Right kidney (tissue), 1 donor: Measurements from ENCODE around the gene PLN.

Source experiments
- DNase-seq: peaks from one replicate; pipeline ENCODE4 v3.0.0-alpha.2; 2016

PLN gene

DNA sequence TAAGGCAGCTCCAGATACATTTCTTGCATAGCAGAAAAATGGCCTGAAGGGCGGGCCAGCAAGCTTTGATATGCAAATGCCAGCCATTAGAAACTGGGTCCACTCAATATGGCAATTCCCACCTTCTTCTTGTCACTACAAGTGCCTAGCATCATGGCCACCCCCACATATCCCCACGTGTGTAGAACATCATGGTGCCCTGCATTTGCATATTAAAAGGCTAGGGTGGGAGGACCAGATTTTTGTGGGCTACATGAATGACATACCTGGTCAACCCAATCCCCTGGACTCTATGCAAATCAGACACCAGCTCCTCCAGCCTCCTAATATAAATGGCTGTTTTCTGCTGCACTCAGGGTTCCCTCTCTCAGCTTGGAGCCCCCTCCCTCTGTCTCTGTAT lies 31.7 kb downstream of the PLN start:
- no peak for DNase-seq

DNA sequence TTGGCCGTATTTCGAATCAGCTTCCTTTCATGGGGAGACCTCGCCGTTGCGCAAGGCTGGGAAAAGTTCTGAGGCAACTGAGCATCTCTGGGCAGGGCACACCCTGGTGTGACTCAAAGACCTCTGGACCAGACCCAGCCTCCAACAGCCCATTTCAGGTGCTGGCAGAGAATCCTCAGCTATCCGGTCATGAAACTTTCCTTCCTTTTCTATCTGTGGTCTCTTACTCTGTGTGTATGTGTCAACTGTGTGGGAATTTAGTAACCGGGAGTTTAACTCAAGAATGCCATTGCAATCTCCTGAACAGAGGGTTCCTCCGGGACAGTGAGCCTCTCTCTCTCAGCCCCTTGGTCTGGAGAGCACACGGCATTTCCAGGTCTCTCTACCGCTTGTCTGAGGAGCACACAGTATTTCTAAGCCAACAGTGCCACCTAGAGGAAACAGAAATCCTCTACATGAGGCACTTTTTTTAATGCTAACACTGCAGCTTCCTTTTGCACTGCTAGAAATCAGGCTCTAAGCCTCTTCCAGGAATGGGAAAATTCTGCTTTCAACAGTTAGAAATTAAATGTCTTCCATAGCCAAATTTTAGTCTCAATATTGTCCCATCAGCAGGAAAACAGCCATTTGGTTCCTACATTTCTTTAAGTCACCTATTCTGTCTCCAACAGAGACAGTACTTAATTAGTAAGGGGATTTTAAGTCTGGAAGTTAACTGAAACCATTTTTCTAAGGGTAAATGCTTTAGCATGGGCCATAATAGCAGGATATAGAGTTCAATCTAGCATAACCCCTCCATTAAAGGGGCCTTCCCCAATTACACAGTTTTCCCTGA lies 32.7 kb downstream of the PLN start:
- DNase-seq, result no peak

DNA sequence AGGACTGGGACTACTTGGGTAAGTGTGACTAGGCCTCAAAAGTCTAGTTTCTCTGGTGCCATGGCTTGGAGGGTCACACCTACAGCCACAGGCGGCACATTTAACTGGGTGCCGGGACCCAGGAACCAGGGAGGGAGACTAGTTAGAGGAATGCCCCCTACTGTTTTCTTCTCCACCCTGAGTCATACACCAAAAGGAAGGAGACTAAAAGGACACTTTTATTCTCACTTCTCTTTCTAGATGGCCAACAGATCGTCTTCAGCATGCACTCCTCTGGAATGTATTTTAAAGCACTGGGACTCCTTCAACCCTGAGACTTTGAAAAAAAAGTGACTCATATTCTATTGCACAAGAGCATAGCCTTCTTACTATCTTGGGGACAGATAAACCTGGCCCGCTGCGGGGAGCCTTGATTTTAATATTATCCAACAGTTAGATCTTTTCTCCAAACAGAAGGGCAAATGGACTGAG lies 33.4 kb downstream of the PLN start:
- no peak for DNase-seq

DNA sequence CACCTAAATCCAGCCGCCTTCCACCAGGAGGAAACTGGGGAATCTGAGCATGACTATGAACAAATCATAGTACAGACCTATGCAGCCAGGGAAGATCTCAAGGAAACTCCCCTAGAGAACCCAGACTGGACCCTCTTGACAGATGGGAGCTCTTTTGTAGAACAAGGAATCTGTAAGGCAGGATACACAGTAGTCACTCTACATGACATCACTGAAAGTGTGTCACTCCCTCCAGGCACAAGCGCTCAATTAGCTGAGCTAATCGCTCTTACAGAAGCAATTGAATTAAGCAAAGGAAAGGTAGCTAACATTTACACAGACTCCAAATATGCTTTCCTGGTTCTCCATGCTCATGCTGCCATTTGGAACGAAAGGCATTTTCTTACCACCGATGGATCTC lies 36.8 kb downstream of the PLN start:
- DNase-seq, result no peak

DNA sequence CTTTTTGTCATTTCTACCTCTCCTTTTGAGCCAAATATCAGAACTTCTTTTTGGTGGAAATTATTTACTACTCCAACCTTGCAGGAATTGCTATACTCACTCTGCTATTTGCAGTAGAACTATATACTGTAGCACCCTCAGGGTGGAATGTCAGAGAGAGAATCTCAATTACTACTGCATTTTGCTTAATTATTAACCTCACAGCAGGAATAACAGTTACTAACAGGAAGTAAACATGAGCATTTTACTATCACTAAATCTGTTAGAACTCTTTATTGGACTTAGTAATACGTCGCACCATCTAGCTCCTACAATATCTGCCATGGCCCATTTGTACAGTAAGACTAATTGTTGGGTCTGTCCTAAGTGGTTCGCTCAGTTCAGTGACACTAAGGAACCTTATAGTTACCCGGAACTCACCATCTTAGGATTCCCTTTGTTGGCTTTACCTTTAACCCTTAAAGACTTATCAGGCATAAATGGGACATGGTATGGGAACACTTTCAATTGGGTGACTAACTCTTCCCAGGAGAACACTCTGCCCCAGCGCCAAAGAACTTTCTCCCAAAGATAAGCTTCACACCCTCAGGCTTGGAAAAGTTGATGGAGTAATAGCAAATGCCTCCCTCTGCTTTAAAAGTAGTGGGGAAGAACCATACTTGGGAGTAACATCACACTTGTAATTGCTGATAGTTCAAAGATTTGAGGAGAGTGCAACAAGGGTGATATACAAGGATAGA lies 38.8 kb downstream of the PLN start:
- no peak for DNase-seq

DNA sequence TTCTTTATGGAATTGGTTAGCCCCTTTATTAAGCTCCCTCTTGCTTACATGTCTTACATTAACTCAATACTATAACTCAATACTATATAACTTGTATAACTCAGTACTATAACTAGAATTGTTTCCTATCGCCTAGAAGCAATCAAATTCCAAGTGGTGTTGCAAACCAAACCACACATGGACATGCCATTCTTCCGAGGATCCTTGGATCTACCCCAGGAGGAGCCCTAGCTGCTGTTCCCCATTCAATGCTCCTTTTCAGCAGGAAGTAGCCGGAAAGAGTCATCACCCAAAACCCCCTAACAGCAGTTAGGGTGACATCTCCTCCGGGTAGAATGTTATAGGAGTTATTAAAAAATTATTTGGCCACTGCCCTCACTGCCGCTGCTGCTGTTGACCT lies 40.5 kb downstream of the PLN start:
- no peak for DNase-seq

DNA sequence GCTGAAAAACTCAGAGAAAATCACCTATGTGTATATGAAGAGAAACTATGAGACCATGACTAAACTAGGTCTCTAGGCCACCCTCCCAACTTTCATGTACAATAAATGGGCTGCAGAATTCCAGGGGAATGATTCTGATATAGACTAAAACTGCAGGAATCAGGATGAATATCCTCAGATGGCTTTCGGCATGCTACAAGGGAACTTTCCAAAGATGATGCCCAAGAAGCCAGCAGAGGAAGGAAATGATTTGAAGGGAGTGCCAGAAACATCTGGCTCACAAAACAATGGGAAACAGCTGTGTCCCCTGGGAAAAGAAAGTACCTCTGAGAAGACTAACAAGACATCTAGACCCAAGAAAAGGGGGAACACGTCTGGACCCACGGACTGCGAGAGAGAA lies 41.1 kb downstream of the PLN start:
- no peak for DNase-seq

DNA sequence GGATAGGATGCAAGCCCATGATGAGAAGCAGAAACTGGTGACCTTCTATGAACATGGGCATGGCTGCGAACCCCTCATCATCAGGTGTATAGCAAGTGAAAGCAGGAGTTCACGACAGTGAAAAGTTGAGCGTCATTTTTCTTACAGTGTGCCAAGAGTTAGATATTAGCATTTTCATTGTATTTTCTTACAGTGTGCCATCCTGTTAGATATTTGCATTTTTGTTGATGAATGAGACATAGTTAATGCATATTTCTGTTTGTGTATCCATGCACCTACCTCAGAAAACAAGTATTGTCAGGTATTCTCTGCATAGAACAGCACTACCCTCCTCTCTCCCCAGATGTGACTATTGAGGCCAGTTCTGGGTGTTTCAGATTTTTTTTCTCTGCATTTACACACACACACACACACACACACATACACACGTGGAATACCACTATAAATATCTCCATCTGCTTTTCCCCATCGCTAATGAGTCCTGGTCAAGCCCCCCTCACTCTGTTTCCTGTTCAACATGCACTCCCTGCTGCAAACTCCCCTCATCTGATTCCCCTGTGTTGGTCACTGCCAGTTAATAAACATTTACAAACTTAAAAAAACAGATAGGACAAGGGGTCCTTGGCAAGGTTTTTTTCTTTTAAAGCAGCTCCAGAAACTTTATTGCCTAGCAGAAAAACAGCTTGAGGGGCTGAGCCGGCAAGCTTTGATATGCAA lies 41.7 kb downstream of the PLN start:
- DNase-seq, result no peak

DNA sequence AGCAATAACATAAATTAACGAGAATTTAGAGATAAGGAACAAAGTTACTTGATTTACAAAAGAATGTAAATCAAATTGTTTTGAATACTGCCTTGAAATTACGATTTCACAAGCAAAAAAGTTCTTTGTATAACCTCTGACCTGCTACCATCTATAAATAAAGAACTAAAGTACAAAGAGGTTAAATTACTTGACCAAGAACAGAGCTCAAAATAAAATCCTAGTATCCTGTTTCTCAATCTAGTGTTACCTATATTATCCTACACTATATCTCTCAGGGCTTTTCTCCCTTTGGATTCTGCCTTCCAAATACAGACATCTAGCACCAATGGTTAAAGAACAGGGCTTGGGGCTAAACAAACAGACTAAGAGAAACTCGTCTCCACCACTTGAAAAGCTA lies 43.8 kb downstream of the PLN start:
- DNase-seq, result no peak

DNA sequence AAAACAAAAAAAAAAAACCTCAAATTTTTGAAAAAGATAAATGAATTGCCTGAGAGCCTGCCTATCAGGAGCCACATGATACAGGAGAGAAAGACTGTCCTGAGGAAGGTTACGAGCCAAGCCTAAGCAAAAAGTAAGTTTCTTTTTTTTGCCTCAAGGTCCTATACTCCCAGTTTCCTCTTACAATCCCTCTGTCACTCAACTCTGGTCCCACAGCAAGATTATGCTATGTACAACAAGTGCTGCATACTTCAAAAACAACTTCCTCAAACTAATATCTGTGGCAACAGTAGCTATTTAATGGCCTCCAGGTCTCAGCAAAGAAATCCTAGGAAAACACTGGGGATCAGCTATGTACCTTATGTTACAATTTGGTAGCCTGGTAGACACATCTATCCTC lies 46.8 kb downstream of the PLN start:
- no peak for DNase-seq

DNA sequence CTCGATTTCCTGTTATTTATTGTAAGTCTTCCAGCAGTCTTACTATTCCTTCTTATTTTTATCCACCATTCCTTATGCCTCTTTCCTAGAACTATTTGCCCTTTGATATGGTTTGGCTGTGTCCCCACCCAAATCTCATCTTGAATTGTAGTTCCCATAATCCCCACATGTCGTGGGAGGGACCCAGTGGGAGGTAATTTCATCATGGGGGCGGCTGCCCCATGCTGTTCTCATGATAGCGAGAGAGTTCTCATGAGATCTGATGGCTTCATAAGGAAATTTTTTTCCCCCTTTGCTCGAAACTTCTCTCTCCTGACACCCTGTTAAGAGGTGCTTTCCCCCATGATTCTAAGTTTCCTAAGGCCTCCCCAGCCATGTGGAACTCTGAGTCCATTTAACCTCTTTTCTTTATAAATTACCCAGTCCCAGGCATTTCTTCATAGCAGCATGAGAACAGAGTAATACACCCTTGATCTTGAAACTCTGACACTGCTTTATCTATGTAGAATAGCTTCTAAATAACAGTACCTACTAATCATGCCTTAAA lies 48.8 kb downstream of the PLN start:
- no peak for DNase-seq

DNA sequence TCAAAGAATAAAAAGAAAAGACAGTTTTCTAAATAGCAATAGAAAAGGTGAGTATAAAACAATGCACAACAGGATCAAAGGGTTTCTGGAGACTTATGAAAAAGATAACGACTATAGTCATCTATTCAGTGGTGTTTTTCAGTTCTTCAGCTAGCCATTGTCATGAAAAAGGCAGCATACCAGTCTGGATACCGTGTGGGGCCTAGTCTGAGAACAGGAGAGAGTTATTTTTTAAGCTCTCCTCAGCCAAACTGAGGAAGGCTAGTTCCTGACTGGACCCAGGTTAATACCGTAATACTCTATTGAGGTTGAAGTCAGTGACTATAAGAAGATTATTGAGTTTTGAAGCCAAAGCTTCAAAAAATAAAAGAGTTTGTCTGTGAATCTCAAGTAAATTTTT lies 49.5 kb downstream of the PLN start:
- no peak for DNase-seq

DNA sequence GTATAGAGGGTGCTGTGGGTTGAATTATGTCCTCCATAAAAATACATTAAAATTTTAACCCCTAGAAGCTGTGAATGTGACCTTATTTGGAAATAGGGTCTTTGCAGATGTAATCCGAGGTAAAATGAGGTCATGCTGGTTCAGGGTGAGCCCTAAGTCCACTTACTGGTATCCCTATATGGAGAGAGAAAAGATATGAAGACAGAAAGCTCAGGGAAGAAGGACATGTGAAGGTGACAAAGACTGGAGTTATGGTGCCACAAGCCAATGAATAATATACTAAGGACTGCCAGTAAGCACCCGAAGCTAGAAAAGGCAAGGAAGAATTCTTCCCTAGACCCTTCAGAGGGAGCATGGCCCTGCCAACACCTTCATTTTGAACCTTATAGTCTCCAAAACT lies 50.2 kb downstream of the PLN start:
- DNase-seq, result no peak

DNA sequence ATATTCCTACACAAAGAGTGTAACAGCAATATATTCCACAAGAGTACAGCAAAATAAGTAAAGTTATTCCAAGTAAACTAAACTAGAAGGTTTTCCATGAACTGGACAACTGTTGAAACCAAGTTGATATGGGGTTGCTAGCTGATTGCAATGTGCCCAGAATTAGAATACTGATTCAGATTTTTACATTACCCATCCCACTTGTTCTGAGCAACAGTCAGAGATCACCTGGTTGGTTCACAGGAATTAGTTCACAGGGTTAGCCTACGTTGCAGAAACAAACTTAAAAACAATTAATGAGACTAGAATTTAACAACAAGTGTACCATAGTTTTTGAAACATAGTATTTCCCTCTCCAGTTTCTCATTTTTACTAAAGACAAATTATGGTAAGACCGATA lies 54.2 kb downstream of the PLN start:
- no peak for DNase-seq

DNA sequence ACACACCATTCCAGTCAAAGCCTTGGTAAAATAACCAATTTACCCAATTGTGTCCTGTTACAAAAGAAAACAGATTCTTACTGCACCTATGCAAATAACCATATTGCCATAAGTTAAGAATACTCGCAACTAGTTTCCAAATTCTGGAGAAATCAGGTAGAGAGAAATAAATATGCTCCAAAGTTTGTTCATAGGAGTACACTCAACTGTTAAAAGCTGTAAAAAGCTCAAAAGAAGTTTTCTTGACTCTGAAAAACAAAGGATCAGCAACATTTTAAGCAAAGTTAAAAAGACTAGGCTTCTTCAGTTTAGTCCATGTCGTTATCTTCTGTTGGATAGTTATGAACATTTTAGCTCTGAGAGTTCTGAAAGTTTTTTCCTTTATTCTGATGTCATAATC lies 55.3 kb downstream of the PLN start:
- DNase-seq, result no peak

DNA sequence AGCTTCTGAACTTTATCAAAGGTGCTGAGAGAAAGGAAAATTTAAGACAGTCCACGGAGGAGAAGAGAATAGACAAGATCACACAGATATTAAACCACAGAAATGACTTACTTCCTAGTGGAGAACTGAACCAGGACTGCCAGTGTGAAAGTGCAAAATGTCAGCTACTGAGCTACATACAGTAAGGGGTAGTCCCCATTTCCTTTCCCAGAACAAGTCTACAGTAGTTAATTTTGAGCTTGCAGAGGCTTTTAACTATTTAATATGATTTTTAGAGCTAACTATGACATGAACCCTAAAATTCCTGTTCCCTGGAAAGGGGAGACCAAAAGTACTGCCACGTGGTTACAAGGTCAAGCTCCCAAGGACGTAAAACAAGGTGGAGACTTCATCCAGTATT lies 58.2 kb downstream of the PLN start:
- no peak for DNase-seq

DNA sequence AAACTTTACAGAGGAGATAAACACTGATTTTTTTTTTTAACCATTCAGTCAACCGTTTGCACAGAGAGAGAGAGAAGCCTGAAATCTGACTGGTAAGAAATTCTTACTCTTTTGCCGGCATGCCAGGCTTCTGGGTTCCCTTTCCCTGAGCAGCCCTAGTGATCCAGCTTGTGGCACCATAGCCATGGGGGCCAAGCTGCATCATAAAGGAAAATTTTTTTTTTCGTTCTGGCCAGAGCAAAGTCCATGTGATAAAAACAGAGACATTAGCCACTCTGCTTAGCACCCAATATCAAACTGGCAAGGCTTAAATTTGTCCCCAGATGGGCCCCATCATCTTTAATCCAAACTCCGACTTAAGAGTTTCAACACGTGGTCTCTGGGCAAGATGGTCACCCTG lies 58.8 kb downstream of the PLN start:
- DNase-seq, result no peak
